Trophoblast cell (in vitro differentiated cells and primary cell): ENCODE results near the gene LTBP4.

Source experiments
- DNase-seq, 2 donors: peaks; one replicate each; pipeline ENCODE4 v3.0.0-alpha.2; 2016
- H2AFZ ChIP-seq: 2 replicates; pipeline ENCODE4 v1.6.1; 2013; ENCODE audit warnings: low read length, moderate library complexity, mild to moderate bottlenecking; ENCODE audit not compliant: insufficient read depth, poor library complexity
- H2AK5ac ChIP-seq: 2 replicates; pipeline ENCODE4 v1.6.1; 2013; ENCODE audit warnings: mild to moderate bottlenecking, low read length
- H2BK120ac ChIP-seq: 2 replicates; pipeline ENCODE4 v1.6.1; 2013; ENCODE audit warnings: low read length, mild to moderate bottlenecking, moderate library complexity; ENCODE audit not compliant: insufficient read depth, poor library complexity
- H2BK12ac ChIP-seq: 2 replicates; pipeline ENCODE4 v1.6.1; 2013; ENCODE audit warnings: mild to moderate bottlenecking, low read length, moderate library complexity
- H2BK5ac ChIP-seq: 2 replicates; pipeline ENCODE4 v1.6.1; 2013; ENCODE audit warnings: low read length, low read depth, moderate library complexity, mild to moderate bottlenecking; ENCODE audit not compliant: poor library complexity
- H3K14ac ChIP-seq: 2 replicates; pipeline ENCODE4 v1.6.1; 2013; ENCODE audit warnings: mild to moderate bottlenecking, low read length
- H3K18ac ChIP-seq: 2 replicates; pipeline ENCODE4 v1.6.1; 2013; ENCODE audit warnings: mild to moderate bottlenecking, low read length
- H3K23ac ChIP-seq: 2 replicates; pipeline ENCODE4 v1.6.1; 2013; ENCODE audit warnings: low read length
- H3K27ac ChIP-seq: 2 replicates; pipeline ENCODE4 v1.5.1; 2013; ENCODE audit warnings: low read depth, mild to moderate bottlenecking, inconsistent platforms, low read length, moderate library complexity
- H3K27me3 ChIP-seq: 2 replicates; pipeline ENCODE4 v1.6.1; 2013; ENCODE audit warnings: inconsistent platforms, mild to moderate bottlenecking, low read length, moderate library complexity; ENCODE audit not compliant: insufficient read depth
- H3K36me3 ChIP-seq, 2 experiments: 1 replicate in 1 of 2; 2 replicates in 1 of 2; pipeline ENCODE4 v1.6.1; 2013; ENCODE audit warnings: low read length in 2 of 2, mild to moderate bottlenecking in 2 of 2, moderate library complexity in 1 of 2; ENCODE audit not compliant: insufficient read depth in 2 of 2, control insufficient read depth in 1 of 2
- H3K4ac ChIP-seq: 2 replicates; pipeline ENCODE4 v1.6.1; 2013; ENCODE audit warnings: low read depth, mild to moderate bottlenecking, low read length, moderate library complexity
- H3K4me1 ChIP-seq, 2 experiments: 1 replicate in 1 of 2; 2 replicates in 1 of 2; pipeline ENCODE4 v1.6.1; 2013; ENCODE audit warnings: low read length in 2 of 2, mild to moderate bottlenecking in 2 of 2, moderate library complexity in 1 of 2; ENCODE audit not compliant: insufficient read depth in 2 of 2, control insufficient read depth in 1 of 2
- H3K4me2 ChIP-seq: 2 replicates; pipeline ENCODE4 v1.6.1; 2013; ENCODE audit warnings: inconsistent platforms, mild to moderate bottlenecking, low read length, moderate library complexity
- H3K4me3 ChIP-seq: 2 replicates; pipeline ENCODE4 v1.5.1; 2013; ENCODE audit warnings: mild to moderate bottlenecking, low read depth, low read length, inconsistent platforms
- H3K79me1 ChIP-seq: one replicate; pipeline ENCODE4 v1.6.1; 2013; ENCODE audit warnings: low read length
- H3K79me2 ChIP-seq: 2 replicates; pipeline ENCODE4 v1.6.1; 2013; ENCODE audit warnings: low read length, mild to moderate bottlenecking; ENCODE audit not compliant: control insufficient read depth, insufficient read depth, poor library complexity
- H3K9ac ChIP-seq: 2 replicates; pipeline ENCODE4 v1.6.1; 2013; ENCODE audit warnings: mild to moderate bottlenecking, low read length
- H3K9me3 ChIP-seq: 2 replicates; pipeline ENCODE4 v1.6.1; 2013; ENCODE audit warnings: low read depth, mild to moderate bottlenecking, control low read depth, inconsistent platforms, low read length; ENCODE audit not compliant: insufficient read depth
- H4K12ac ChIP-seq: 2 replicates; pipeline ENCODE4 v1.6.1; 2013; ENCODE audit warnings: low read depth, mild to moderate bottlenecking, low read length, moderate library complexity
- H4K8ac ChIP-seq: 2 replicates; pipeline ENCODE4 v1.6.1; 2013; ENCODE audit warnings: low read depth, mild to moderate bottlenecking, low read length, moderate library complexity
- H4K91ac ChIP-seq: one replicate; pipeline ENCODE4 v1.6.1; 2013; ENCODE audit warnings: low read depth, mild to moderate bottlenecking, low read length, moderate library complexity
- WGBS: extraction: QIAGEN DNeasy Blood & Tissue Kit; methylation state at CpG from one replicate; pipeline ENCODE4 v1.1.7; 2013; ENCODE audit warnings: missing lambda C conversion rate; ENCODE audit not compliant: insufficient read length, insufficient coverage; ENCODE audit errors: extremely low coverage; 5-methylcytosine and 5-hydroxymethylcytosine counted together

LTBP4 gene

DNA sequence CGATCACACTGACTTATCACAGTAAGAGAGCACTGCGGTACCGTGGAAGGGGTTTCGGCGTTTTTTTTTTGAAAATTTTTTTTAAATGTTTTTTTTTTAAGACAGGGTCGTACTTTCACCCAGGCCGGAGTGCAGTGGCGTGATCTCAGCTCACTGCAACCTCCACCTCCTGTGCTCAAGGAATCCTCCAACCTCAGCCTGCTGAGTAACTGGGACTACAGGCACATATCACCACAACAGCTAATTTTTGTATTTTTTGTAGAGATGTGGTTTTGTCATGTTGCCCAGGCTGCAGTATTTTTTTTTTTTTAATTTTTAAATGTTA is 19.0 kb downstream of the LTBP4 start:
- Histone ChIP-seq H3K9me3 (peaks cover 1% of the 10 kb centered on the region), H4K12ac (no peak overlapping the region), H3K4me2 (no peak overlapping the region), H3K27ac (no peak overlapping the region), H3K4me1 (peaks cover 9 to 19% of the 10 kb centered on the region in 2 experiments), H2AFZ (no peak overlapping the region), H3K4ac (no peak overlapping the region), H4K91ac (no peak overlapping the region), H3K18ac (no peak overlapping the region), H3K4me3 (no peak overlapping the region), H2BK5ac (no peak overlapping the region), H3K79me2 (no peaks in the 10 kb centered on the region), H3K9ac (no peak overlapping the region), H3K27me3 (no peaks in the 10 kb centered on the region), H3K79me1 (peaks cover 13% of the 10 kb centered on the region), H2AK5ac (no peak overlapping the region), H4K8ac (no peak overlapping the region), H3K36me3 (peaks cover 33% of the 10 kb centered on the region in 2 experiments), H3K14ac (no peak overlapping the region), H3K23ac (no peak overlapping the region), H2BK120ac (no peak overlapping the region), H2BK12ac (no peak overlapping the region)
- DNase-seq: no peak
- WGBS: 100% methylated on average over 3 of the region's 8 CpGs

DNA sequence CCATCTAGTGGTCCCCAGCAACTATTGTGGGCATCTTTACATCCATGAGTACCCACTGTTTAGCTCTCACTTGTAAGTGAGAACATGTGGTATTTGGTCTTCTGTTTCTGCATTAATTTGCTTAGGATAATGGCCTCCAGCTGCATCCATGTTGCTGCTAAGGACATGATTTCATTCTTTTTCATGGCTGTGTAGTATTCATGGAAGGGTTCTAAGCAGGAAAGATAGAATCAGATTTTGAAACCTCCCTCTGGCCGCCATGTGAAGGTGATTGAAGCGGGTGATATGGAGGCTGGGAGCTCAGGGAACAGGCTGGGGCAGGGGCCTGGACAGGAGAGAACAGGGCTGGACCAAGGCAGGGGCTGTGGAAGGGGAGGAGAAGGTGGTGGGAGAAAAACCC is 20.1 kb downstream of the LTBP4 start:
- no peak overlapping the region for H2BK12ac ChIP-seq
- H3K4me2 ChIP-seq: no peak overlapping the region
- no peak overlapping the region for H3K4ac ChIP-seq
- no peaks in the 10 kb centered on the region for H3K27me3 ChIP-seq
- WGBS: no CpG with 5 or more reads among the region's 2 CpGs
- no peak overlapping the region for H2AFZ ChIP-seq
- no peak overlapping the region for H3K23ac ChIP-seq
- peaks cover 43% of the 10 kb centered on the region in 2 experiments for H3K36me3 ChIP-seq
- peak overlapping the region; percentile 51 for H3K18ac ChIP-seq
- H4K91ac ChIP-seq: no peak overlapping the region
- H3K9me3 ChIP-seq: peaks cover 1% of the 10 kb centered on the region
- H3K4me1 ChIP-seq: peaks cover 16 to 30% of the 10 kb centered on the region in 2 experiments
- H4K12ac ChIP-seq: no peak overlapping the region
- H3K9ac ChIP-seq: no peak overlapping the region
- H3K79me1 ChIP-seq: peaks cover 15% of the 10 kb centered on the region
- no peak overlapping the region for H2AK5ac ChIP-seq
- no peak overlapping the region for H2BK5ac ChIP-seq
- H3K27ac ChIP-seq: no peak overlapping the region
- no peaks in the 10 kb centered on the region for H3K79me2 ChIP-seq
- no peak for DNase-seq
- H3K4me3 ChIP-seq: no peak overlapping the region
- H3K14ac ChIP-seq: no peak overlapping the region
- H2BK120ac ChIP-seq: no peak overlapping the region
- no peak overlapping the region for H4K8ac ChIP-seq

DNA sequence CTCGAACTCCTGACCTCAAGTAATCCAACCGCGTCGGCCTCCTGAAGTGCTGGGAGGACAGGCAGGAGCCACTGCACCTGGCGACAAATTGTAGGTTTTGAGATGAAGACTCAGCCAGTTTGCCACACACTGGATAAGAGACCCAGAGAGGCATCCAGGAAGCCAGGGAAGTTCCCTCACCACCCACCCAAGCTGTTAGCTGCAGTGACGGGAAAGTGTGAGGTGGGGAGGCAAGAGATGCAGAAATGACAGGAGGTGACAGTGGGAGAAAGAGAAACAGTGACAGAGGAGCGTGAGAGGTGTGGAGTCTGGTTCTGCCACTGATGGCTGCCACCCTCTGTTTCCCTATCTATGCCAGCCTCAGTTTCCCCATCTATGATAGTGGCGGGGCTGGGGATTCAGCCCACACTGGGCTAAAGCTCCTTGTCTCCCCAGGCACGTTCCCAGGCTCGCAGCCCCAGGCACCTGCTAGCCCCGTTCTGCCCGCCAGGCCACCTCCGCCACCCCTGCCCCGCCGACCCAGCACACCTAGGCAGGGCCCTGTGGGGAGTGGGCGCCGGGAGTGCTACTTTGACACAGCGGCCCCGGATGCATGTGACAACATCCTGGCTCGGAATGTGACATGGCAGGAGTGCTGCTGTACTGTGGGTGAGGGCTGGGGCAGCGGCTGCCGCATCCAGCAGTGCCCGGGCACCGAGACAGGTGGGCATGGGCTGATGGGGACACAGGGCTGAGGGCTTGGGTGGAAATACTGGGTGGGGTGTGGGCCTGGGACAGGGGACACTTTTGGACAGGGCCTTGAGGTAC is 21.0 kb downstream of the LTBP4 start:
- Histone ChIP-seq H3K4me3 (no peak overlapping the region), H2BK120ac (peak overlapping the region; percentile 74), H4K12ac (peak overlapping the region; percentile 39), H3K23ac (no peak overlapping the region), H3K9ac (peak overlapping the region; percentile 26), H2AK5ac (peak overlapping the region; percentile 85), H4K8ac (peak overlapping the region; percentile 72), H3K4me1 (peaks cover 16 to 32% of the 10 kb centered on the region in 2 experiments), H4K91ac (peak overlapping the region; percentile 67), H3K27ac (peak overlapping the region; percentile 92), H2AFZ (no peak overlapping the region), H3K27me3 (no peaks in the 10 kb centered on the region), H2BK12ac (peak overlapping the region; percentile 37), H3K4me2 (no peak overlapping the region), H3K36me3 (peaks cover 45 to 47% of the 10 kb centered on the region in 2 experiments), H3K18ac (peak overlapping the region; percentile 80), H3K79me2 (no peaks in the 10 kb centered on the region), H2BK5ac (peak overlapping the region; percentile 52), H3K79me1 (peaks cover 15% of the 10 kb centered on the region), H3K9me3 (peaks cover 1% of the 10 kb centered on the region), H3K4ac (peak overlapping the region; percentile 42), H3K14ac (peak overlapping the region; percentile 63)
- WGBS: no CpG with 5 or more reads among the region's 24 CpGs
- DNase-seq: no peak

GRCh38 chr19:40622773-40623075 is 21.6 kb downstream of the LTBP4 start:
- Histone ChIP-seq H3K4me3 (no peak overlapping the region), H2BK12ac (peak overlapping the region; percentile 37), H4K91ac (peak overlapping the region; percentile 67), H3K27ac (peak overlapping the region; percentile 92), H2BK120ac (peak overlapping the region; percentile 74), H2AK5ac (peak overlapping the region; percentile 85), H3K9me3 (peaks cover 1% of the 10 kb centered on the region), H3K4ac (peak overlapping the region; percentile 42), H4K8ac (peak overlapping the region; percentile 72), H3K79me1 (peaks cover 15% of the 10 kb centered on the region), H3K27me3 (no peaks in the 10 kb centered on the region), H3K9ac (no peak overlapping the region), H3K4me1 (peaks cover 16 to 32% of the 10 kb centered on the region in 2 experiments), H2BK5ac (peak overlapping the region; percentile 52), H4K12ac (peak overlapping the region; percentile 39), H2AFZ (no peak overlapping the region), H3K18ac (peak overlapping the region; percentile 80), H3K79me2 (no peaks in the 10 kb centered on the region), H3K36me3 (peaks cover 51 to 52% of the 10 kb centered on the region in 2 experiments), H3K23ac (no peak overlapping the region), H3K14ac (peak overlapping the region; percentile 63), H3K4me2 (no peak overlapping the region)
- WGBS: no CpG with 5 or more reads among the region's 7 CpGs
- DNase-seq: no peak
